HCT116 (cell line): ENCODE results near the gene CBLC. TPM values are rescaled to one million over a fixed set of nuclear protein-coding genes. Genes with fewer than 3 reads are reported as not detected.

Experiments
- ATAC-seq: fragments of 200-7000 bp; cut with Tn5 transposase; 2 replicates; pipeline ENCODE4 v1.9.1; 2020; ENCODE audit warnings: mild to moderate bottlenecking, moderate library complexity
- BruUV-seq: library from RNA; stranded (reverse); fragments of 400-500 nt; replicated peaks from 2 replicates; lab custom pipeline; 2021; lab: Mats Ljungman, UMichigan
- CTCF ChIA-PET: fragments of 300-600 bp; sonication (Branson Sonifier 250); formaldehyde crosslinking; loops from one replicate; lab custom pipeline; 2021; ENCODE audit warnings: antibody characterized with exemption; lab: Charles Lee
- POLR2A ChIA-PET: fragments of 300-600, 350-600 bp; sonication (Branson Sonifier 250); formaldehyde crosslinking; loops from one replicate; lab custom pipeline; 2021; ENCODE audit warnings: antibody characterized with exemption; lab: Charles Lee
- RAD21 ChIA-PET, 2 experiments: fragments of 300-600 bp; sonication (Branson Sonifier 250); formaldehyde crosslinking; loops; one replicate each; lab custom pipeline; 2023; ENCODE audit warnings: low total read pairs in 2 of 2; ENCODE audit not compliant: uncharacterized antibody in 2 of 2, unreplicated experiment in 2 of 2, low non-redundant PET in 1 of 2; lab: Charles Lee
- DNase-seq: peaks from one replicate; pipeline ENCODE4 v3.0.0-alpha.2; 2010; ENCODE audit warnings: low read depth, low spot score
- H2AFZ ChIP-seq: fragments of 200-600 bp; shearing (Covaris generic), sonication (generic); 2 replicates; pipeline ENCODE4 v1.6.1; 2017; ENCODE audit warnings: low read depth, mixed run types, mixed read lengths, antibody characterized with exemption, low read length; ENCODE audit not compliant: poor library complexity, severe bottlenecking
- H3K27ac ChIP-seq: 2 replicates; pipeline ENCODE4 v1.5.1; 2012; ENCODE audit warnings: low read depth, low read length
- H3K27me3 ChIP-seq: fragments of 200-600 bp; sonication (generic); 2 replicates; pipeline ENCODE4 v1.6.1; 2016; ENCODE audit warnings: mixed run types, low read length, mixed read lengths; ENCODE audit not compliant: insufficient read depth
- H3K36me3 ChIP-seq, 2 experiments: fragments of 200-500 bp in 1 of 2; fragments of 200-600 bp in 1 of 2; sonication (Bioruptor generic) in 1 of 2; sonication (generic) in 1 of 2; 2 replicates each; pipeline versions ENCODE4 v1.5.1 to v1.6.1; 2014 to 2016; ENCODE audit warnings: low read length in 2 of 2, inconsistent platforms in 1 of 2, mixed read lengths in 1 of 2, mixed run types in 1 of 2; ENCODE audit not compliant: insufficient read depth in 2 of 2, control insufficient read depth in 1 of 2
- H3K4me1 ChIP-seq, 2 experiments: fragments of 200-600 bp in 1 of 2; sonication (generic) in 1 of 2; 2 replicates each; pipeline versions ENCODE4 v1.5.1 to v1.6.1; 2012 to 2017; ENCODE audit warnings: low read length in 2 of 2, inconsistent platforms in 1 of 2, mild to moderate bottlenecking in 1 of 2, mixed read lengths in 1 of 2, mixed run types in 1 of 2, moderate library complexity in 1 of 2; ENCODE audit not compliant: insufficient read depth in 2 of 2, control insufficient read depth in 1 of 2
- H3K4me2 ChIP-seq: fragments of 200-600 bp; sonication (generic); 2 replicates; pipeline ENCODE4 v1.6.1; 2017; ENCODE audit warnings: mixed run types, low read length, mixed read lengths
- H3K4me3 ChIP-seq, 2 experiments: fragments of 200-600 bp in 1 of 2; sonication (generic) in 1 of 2; replicated peaks in 1 of 2; 2 replicates each; pipeline ENCODE4 v1.5.1; 2011 to 2016; ENCODE audit warnings: low read length in 2 of 2, control low read depth in 1 of 2, low read depth in 1 of 2, mild to moderate bottlenecking in 1 of 2, mixed read lengths in 1 of 2, mixed run types in 1 of 2
- H3K79me2 ChIP-seq: fragments of 200-600 bp; sonication (generic); 2 replicates; pipeline ENCODE4 v1.6.1; 2017; ENCODE audit warnings: mild to moderate bottlenecking, mixed run types, low read length, moderate library complexity, mixed read lengths; ENCODE audit not compliant: insufficient read depth
- H3K9ac ChIP-seq: fragments of 200-600 bp; sonication (generic); 2 replicates; pipeline ENCODE4 v1.6.1; 2016; ENCODE audit warnings: low read length, mixed read lengths
- H3K9me2 ChIP-seq: fragments of 200-600 bp; sonication (generic), shearing (Covaris generic); 2 replicates; pipeline ENCODE4 v1.6.1; 2017; ENCODE audit warnings: mixed run types, mild to moderate bottlenecking, moderate library complexity; ENCODE audit not compliant: insufficient read depth
- H3K9me3 ChIP-seq, 2 experiments: fragments of 200-500 bp in 1 of 2; fragments of 200-600 bp in 1 of 2; sonication (Bioruptor generic) in 1 of 2; sonication (generic) in 1 of 2; 2 replicates each; pipeline ENCODE4 v1.6.1; 2014 to 2017; ENCODE audit warnings: low read length in 2 of 2, mixed read lengths in 2 of 2, inconsistent platforms in 1 of 2, low read depth in 1 of 2, mild to moderate bottlenecking in 1 of 2, mixed run types in 1 of 2, moderate library complexity in 1 of 2; ENCODE audit not compliant: control insufficient read depth in 1 of 2, insufficient read depth in 1 of 2
- H4K20me1 ChIP-seq: fragments of 200-600 bp; sonication (generic), shearing (Covaris generic); 2 replicates; pipeline ENCODE4 v1.6.1; 2017; ENCODE audit warnings: mixed run types, mild to moderate bottlenecking, moderate library complexity; ENCODE audit not compliant: insufficient read depth
- CBX3 ChIP-seq: IDR thresholded peaks from 2 replicates; pipeline ENCODE4 v1.6.1; 2012; ENCODE audit warnings: low read depth
- EGR1 ChIP-seq: IDR thresholded peaks from 2 replicates; pipeline ENCODE4 v1.6.1; 2012; ENCODE audit warnings: low read depth
- ELF1 ChIP-seq: IDR thresholded peaks from 2 replicates; pipeline ENCODE4 v1.6.1; 2012; ENCODE audit warnings: low read depth, borderline replicate concordance
- RAD21 ChIP-seq: IDR thresholded peaks from 2 replicates; pipeline ENCODE4 v1.6.1; 2012; ENCODE audit warnings: low read depth, mild to moderate bottlenecking
- SRF ChIP-seq: IDR thresholded peaks from 2 replicates; pipeline ENCODE4 v1.6.1; 2012; ENCODE audit warnings: low read depth
- ZFX ChIP-seq: fragments of 450-650 bp; IDR thresholded peaks from 2 replicates; pipeline ENCODE4 v1.6.1; 2017
- intact Hi-C: fragments of 100-400 bp; cut with micrococcal nuclease; formaldehyde crosslinking; loops from 2 replicates; pipeline ENCODE4 v1.10.0; 2022
- total RNA-seq: library from RNA; stranded (reverse); gene quantifications from one replicate; pipeline ENCODE4 v1.2.1, GENCODE V29; 2021; ENCODE audit not compliant: unreplicated experiment

The CBLC gene
- total RNA-seq, 1 experiment from 2014 or later, result 54.3 TPM

- Histone ChIP-seq H3K4me1 (peaks cover 6 to 10% of the 10 kb centered on the region in 2 experiments), H3K4me3 (no peak overlapping the region), H3K79me2 (no peaks in the 10 kb centered on the region; the same call in 1 of the 2 replicates), H3K27ac (no peak overlapping the region), H3K27me3 (no peaks in the 10 kb centered on the region), H3K9ac (no peak overlapping the region), H3K36me3 (peaks cover 9 to 10% of the 10 kb centered on the region in 2 experiments; a peak in 3 of 4 replicates), H3K9me3 (no peaks in the 10 kb centered on the region), H2AFZ (no peak overlapping the region), H3K4me2 (no peak overlapping the region), H4K20me1 (no peaks in the 10 kb centered on the region), H3K9me2 (no peaks in the 10 kb centered on the region)
- DNase-seq, result no peak
- no TSS peak for BruUV-seq
- RAD21 ChIA-PET, result no interaction called here
- POLR2A ChIA-PET, result no interaction called here
- TF ChIP-seq CBX3 (no peak), RAD21 (no peak), EGR1 (no peak)
- CTCF ChIA-PET, result no interaction called here
- intact Hi-C loops, result no loop called here
- ATAC-seq, result no peak
Observed at GRCh38 chr19:44814517-44814916, 36.8 kb downstream of the CBLC start.

- no peak for DNase-seq
- Histone ChIP-seq H3K9ac (no peak overlapping the region), H3K9me2 (no peaks in the 10 kb centered on the region), H3K4me1 (no peaks in the 10 kb centered on the region), H2AFZ (no peak overlapping the region), H3K27me3 (no peaks in the 10 kb centered on the region), H3K4me2 (no peak overlapping the region), H3K9me3 (no peaks in the 10 kb centered on the region), H4K20me1 (no peaks in the 10 kb centered on the region), H3K4me3 (no peak overlapping the region), H3K27ac (no peak overlapping the region), H3K36me3 (peaks cover 9 to 10% of the 10 kb centered on the region in 2 experiments; a peak in 3 of 4 replicates), H3K79me2 (no peaks in the 10 kb centered on the region)
- RAD21 ChIA-PET, result no interaction called here
- no TSS peak for BruUV-seq
- CTCF ChIA-PET, result no interaction called here
- no peak for TF ChIP-seq ZFX
- no peak for TF ChIP-seq SRF
- TF ChIP-seq ELF1, result no peak
- no peak for TF ChIP-seq RAD21
- intact Hi-C loops, result no loop called here
- ATAC-seq, result no peak
- POLR2A ChIA-PET, result no interaction called here
Observed at GRCh38 chr19:44816301-44816700, 38.6 kb downstream of the CBLC start.
